LNCaP clone FGC (cell line): ENCODE measurements around the gene TMEM144.

Source experiments
- DNase-seq: peaks from one replicate; pipeline ENCODE4 v3.0.0-alpha.2; 2011; ENCODE audit warnings: low read depth
- H3K4me3 ChIP-seq: 2 replicates; pipeline ENCODE4 v1.5.1; 2011; ENCODE audit warnings: mild to moderate bottlenecking, low read depth, low read length, control low read depth
- CTCF ChIP-seq: IDR thresholded peaks from 2 replicates; pipeline ENCODE4 v1.5.1; 2012; ENCODE audit warnings: mild to moderate bottlenecking; ENCODE audit not compliant: control insufficient read depth, insufficient read depth; ENCODE audit errors: extremely low read depth

TMEM144 gene

GRCh38 chr4:158192439-158193158 is 17.7 kb upstream of the TMEM144 start:
- DNase-seq = no peak
- H3K4me3 ChIP-seq = no peak overlapping the region
- TF ChIP-seq CTCF = no peak

- no peak for DNase-seq
- H3K4me3 ChIP-seq = no peak overlapping the region
- TF ChIP-seq CTCF = peak; percentile 55
These were observed 17.0 kb upstream of the TMEM144 start for GRCh38 chr4:158193171-158193749.

- DNase-seq = no peak
These were observed 15.0 kb upstream of the TMEM144 start for GRCh38 chr4:158195297-158195696.

GRCh38 chr4:158197194-158197776 is 13.0 kb upstream of the TMEM144 start:
- H3K4me3 ChIP-seq = no peak overlapping the region
- no peak for DNase-seq
- no peak for TF ChIP-seq CTCF

More at GRCh38 chr4:158195297-158195696, 15.0 kb upstream of the TMEM144 start:
- no peak for TF ChIP-seq CTCF
- H3K4me3 ChIP-seq = no peak overlapping the region

- TF ChIP-seq CTCF = no peak
- DNase-seq = no peak
- H3K4me3 ChIP-seq = no peak overlapping the region
These were observed 10.1 kb upstream of the TMEM144 start for GRCh38 chr4:158200214-158200613.

- TF ChIP-seq CTCF = no peak
- DNase-seq = no peak
- no peak overlapping the region for H3K4me3 ChIP-seq
These were observed 9.0 kb upstream of the TMEM144 start for GRCh38 chr4:158201322-158201721.

GRCh38 chr4:158201876-158202275 is 8.4 kb upstream of the TMEM144 start:
- H3K4me3 ChIP-seq = no peak overlapping the region
- DNase-seq = no peak
- no peak for TF ChIP-seq CTCF
